Chondrocyte (in vitro differentiated cells): ENCODE data around the gene MYH8. TPM values are rescaled to one million over a fixed set of nuclear protein-coding genes. Genes with fewer than 3 reads are reported as not detected.

Experiments used
- DNase-seq: peaks from one replicate; pipeline ENCODE4 v3.0.0; 2021; ENCODE audit warnings: mixed read lengths, low spot score
- H3K27ac Mint-ChIP-seq: one replicate; pipeline ENCODE4 v1.8.0; 2021; ENCODE audit warnings: mild to moderate bottlenecking, moderate library complexity, mixed read lengths; ENCODE audit not compliant: unreplicated experiment
- H3K27me3 Mint-ChIP-seq: 2 replicates; pipeline ENCODE4 v1.8.0; 2021; ENCODE audit warnings: low read depth, mixed read lengths
- H3K36me3 Mint-ChIP-seq: 2 replicates; pipeline ENCODE4 v1.8.0; 2021; ENCODE audit warnings: low read depth, mixed read lengths
- H3K4me1 Mint-ChIP-seq: 2 replicates; pipeline ENCODE4 v1.8.0; 2021; ENCODE audit warnings: low read depth, mild to moderate bottlenecking, mixed read lengths
- H3K4me3 Mint-ChIP-seq: one replicate; pipeline ENCODE4 v1.8.0; 2021; ENCODE audit warnings: mild to moderate bottlenecking, moderate library complexity, mixed read lengths; ENCODE audit not compliant: unreplicated experiment
- H3K9me3 Mint-ChIP-seq: 2 replicates; pipeline ENCODE4 v1.8.0; 2021; ENCODE audit warnings: low read depth, mixed read lengths
- long read RNA-seq: library from polyadenylated mRNA; stranded (forward); transcript quantifications from one replicate; pipeline ENCODE4 v2.0.0, GENCODE V29; 2021
- total RNA-seq: library from RNA; stranded (reverse); gene quantifications from 3 replicates; pipeline ENCODE4 v1.2.1, GENCODE V29; 2021
- TF ChIP-seq, protein P1 (sequence below): fragments of 200-600 bp; sonication (generic); IDR thresholded peaks from 2 replicates; pipeline ENCODE4 v1.5.0; 2021; ENCODE audit warnings: antibody characterized with exemption, mild to moderate bottlenecking, moderate library complexity

Gene MYH8
- not detected in 3 replicates for total RNA-seq
- long read RNA-seq = 0 reads

DNA sequence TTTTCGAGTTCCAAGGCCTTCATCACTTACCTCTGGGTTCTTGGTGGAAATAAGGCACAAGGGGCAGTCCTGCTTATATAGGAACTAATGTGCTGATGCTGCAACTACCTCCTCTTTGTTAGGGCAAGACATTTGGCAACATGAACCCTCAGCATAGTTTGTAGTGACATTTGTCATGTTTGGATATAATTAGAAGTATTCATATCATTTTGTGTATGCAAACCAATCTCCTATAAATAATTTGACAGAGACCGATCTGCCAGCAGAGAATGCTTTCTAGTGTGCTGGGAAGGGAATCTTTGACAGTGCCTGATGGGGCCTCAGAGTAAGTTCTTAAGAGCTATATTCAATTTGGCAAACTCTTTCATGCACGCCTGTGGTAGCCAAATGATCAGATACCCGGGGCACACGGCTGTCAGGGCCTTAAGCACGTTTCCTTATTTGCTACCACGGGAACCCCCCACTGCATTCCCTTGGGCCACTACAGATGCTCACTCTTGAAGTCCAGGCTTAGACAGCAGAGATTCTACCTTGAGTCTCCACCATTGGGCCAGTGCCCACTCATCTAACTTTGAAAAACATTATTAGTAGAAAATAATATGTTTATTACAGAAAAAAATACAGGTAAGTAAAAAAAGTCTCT, at the start of gene MYH8:
Gene MYH8 (minus strand): TSS at position 51 of the 643 bp plus-strand sequence. CDS start 1,723 bp downstream, outside the sequence.
- no peaks in the 10 kb centered on the region for H3K36me3 Mint-ChIP-seq
- H3K9me3 Mint-ChIP-seq = no peaks in the 10 kb centered on the region
- H3K4me1 Mint-ChIP-seq = no peaks in the 10 kb centered on the region
- no peak within 1 kb of the TSS for H3K4me3 Mint-ChIP-seq
- TF ChIP-seq, protein P1, sequence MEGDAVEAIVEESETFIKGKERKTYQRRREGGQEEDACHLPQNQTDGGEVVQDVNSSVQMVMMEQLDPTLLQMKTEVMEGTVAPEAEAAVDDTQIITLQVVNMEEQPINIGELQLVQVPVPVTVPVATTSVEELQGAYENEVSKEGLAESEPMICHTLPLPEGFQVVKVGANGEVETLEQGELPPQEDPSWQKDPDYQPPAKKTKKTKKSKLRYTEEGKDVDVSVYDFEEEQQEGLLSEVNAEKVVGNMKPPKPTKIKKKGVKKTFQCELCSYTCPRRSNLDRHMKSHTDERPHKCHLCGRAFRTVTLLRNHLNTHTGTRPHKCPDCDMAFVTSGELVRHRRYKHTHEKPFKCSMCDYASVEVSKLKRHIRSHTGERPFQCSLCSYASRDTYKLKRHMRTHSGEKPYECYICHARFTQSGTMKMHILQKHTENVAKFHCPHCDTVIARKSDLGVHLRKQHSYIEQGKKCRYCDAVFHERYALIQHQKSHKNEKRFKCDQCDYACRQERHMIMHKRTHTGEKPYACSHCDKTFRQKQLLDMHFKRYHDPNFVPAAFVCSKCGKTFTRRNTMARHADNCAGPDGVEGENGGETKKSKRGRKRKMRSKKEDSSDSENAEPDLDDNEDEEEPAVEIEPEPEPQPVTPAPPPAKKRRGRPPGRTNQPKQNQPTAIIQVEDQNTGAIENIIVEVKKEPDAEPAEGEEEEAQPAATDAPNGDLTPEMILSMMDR = no peak
- H3K27me3 Mint-ChIP-seq = peaks cover 4% of the 10 kb centered on the region
- no peak for DNase-seq
- no peak within 1 kb of the TSS for H3K27ac Mint-ChIP-seq

DNA sequence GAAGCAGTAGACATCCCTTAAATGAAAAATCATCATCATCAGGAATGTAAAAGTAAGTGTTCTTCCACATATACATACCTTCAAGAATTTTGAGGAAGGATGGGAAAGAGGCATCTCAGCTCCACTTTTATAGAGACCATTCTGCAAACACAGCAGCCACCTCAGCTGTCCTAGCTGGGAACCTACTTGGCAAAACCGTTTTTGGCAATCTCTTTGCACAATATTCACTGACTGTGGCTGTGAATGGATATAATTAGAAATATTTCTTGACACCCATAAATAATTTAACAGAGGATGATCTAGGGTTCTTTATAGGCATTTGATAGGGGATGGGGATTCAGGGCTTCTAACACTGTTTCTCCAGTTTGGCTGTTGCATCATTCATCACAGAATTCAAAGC, 47.7 kb upstream of the MYH8 start, which contains the start of gene MYH4:
Gene MYH4 (minus strand): TSS at position 101 of the 400 bp plus-strand sequence. CDS start 2,814 bp downstream, outside the sequence.
- Mint-ChIP-seq H3K27me3 (peaks cover 4% of the 10 kb centered on the region), H3K4me1 (no peaks in the 10 kb centered on the region), H3K4me3 (no peak within 1 kb of the TSS)

DNA sequence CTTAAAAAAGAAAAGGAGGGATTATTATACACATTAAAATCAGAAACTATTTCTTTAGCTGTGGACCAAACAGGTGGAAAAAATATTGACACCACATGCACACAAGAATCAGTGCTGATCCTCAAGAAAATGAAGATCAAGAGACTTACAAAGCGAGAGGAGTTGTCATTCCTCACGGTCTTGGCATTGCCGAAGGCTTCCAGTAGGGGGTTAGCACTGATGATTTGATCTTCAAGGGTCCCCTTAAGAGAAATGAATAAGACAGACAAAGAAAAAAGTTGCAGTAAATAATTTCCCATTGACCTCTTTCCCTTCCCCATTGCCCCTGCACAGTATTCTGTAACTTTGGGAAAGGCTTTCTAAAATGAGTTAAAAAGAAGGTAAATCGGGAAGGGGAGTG, 41.7 kb upstream of the MYH8 start:
- no peaks in the 10 kb centered on the region for H3K4me1 Mint-ChIP-seq
- no peak for DNase-seq
- H3K4me3 Mint-ChIP-seq = no peak overlapping the region
- TF ChIP-seq, protein P1 = no peak
- H3K36me3 Mint-ChIP-seq = no peaks in the 10 kb centered on the region
- H3K9me3 Mint-ChIP-seq = peaks cover 8% of the 10 kb centered on the region
- peaks cover 10% of the 10 kb centered on the region for H3K27me3 Mint-ChIP-seq
- no peak overlapping the region for H3K27ac Mint-ChIP-seq

More for the DNA sequence above, 47.7 kb upstream of the MYH8 start, which contains the start of gene MYH4:
- Mint-ChIP-seq H3K27ac (no peak within 1 kb of the TSS), H3K36me3 (no peaks in the 10 kb centered on the region), H3K9me3 (peaks cover 3% of the 10 kb centered on the region)
- no peak for DNase-seq
- TF ChIP-seq, protein P1 = no peak

DNA sequence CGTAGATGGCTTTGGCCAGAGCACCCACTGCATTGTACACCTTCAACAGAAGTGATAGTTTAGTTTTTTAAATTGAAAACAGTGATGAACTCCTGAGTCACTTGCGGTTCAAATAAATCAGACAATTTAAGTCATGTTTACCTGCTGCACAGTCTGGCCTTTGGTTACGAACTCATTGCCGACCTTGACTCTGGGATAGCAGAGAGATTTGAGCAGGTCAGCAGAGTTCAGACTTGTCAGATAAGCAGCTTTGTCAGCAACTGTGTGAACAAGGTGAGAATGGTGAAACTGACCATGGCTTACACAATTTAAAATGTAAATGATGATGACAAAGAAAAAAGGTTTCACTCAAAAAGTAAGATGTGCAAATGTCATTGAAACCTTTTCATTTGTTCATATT, 38.3 kb upstream of the MYH8 start:
- TF ChIP-seq, protein P1 = no peak
- Mint-ChIP-seq H3K4me1 (no peaks in the 10 kb centered on the region), H3K9me3 (peaks cover 8% of the 10 kb centered on the region), H3K36me3 (no peaks in the 10 kb centered on the region), H3K27me3 (peaks cover 11% of the 10 kb centered on the region), H3K4me3 (no peak overlapping the region), H3K27ac (no peak overlapping the region)
- no peak for DNase-seq

DNA sequence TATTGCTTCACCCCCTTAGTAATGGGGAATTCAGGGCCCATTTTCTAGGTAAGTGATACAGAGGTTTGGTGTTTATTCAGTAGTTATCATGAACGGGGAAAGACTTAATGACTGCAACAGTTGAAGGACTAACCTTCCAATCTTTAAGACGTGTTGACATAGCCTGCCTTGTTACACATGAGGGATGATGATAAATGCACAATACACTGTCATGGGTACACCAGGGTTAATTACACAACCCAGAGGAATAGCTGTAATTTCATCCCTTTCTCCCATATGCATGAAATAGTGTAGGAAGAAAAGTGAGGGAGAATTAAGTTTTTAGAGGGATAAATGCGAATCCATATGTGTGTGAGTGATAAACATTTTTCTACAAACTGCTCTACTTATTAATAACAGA, 37.0 kb upstream of the MYH8 start:
- no peaks in the 10 kb centered on the region for H3K9me3 Mint-ChIP-seq
- H3K4me1 Mint-ChIP-seq = no peaks in the 10 kb centered on the region
- no peak overlapping the region for H3K4me3 Mint-ChIP-seq
- no peak for DNase-seq
- H3K27me3 Mint-ChIP-seq = peaks cover 11% of the 10 kb centered on the region
- no peaks in the 10 kb centered on the region for H3K36me3 Mint-ChIP-seq
- H3K27ac Mint-ChIP-seq = no peak overlapping the region
- TF ChIP-seq, protein P1 = no peak
